HepG2 (cell line): ENCODE results near the gene ACOT8. TPM values are rescaled to one million over a fixed set of nuclear protein-coding genes. Genes with fewer than 3 reads are reported as not detected.
A peak's percentile ranks its signal among the peaks of the same experiment; 100 is the strongest.

ENCODE experiments used
- ATF7 ChIP-seq, 2 experiments: fragments of 450-650 bp in 1 of 2; sonication (generic) in 1 of 2; formaldehyde crosslinking in 1 of 2; IDR thresholded peaks; 2 replicates each; pipeline versions ENCODE4 v1.4.0 to v1.6.1; 2016 to 2020; ENCODE audit warnings: antibody characterized with exemption in 1 of 2, mild to moderate bottlenecking in 1 of 2, missing genetic modification reagents in 1 of 2
- CREB3 ChIP-seq: sonication (generic); formaldehyde crosslinking; IDR thresholded peaks from 2 replicates; pipeline ENCODE4 v1.5.0; 2020; ENCODE audit warnings: missing genetic modification reagents
- FOXK1 ChIP-seq: sonication (generic); formaldehyde crosslinking; IDR thresholded peaks from 2 replicates; pipeline ENCODE4 v1.4.0; 2020; ENCODE audit warnings: low read depth, missing genetic modification reagents, borderline replicate concordance
- HOXA3 ChIP-seq: sonication (generic); formaldehyde crosslinking; IDR thresholded peaks from 2 replicates; pipeline ENCODE4 v1.5.0; 2020; ENCODE audit warnings: missing genetic modification reagents
- KAT7 ChIP-seq: IDR thresholded peaks from 2 replicates; pipeline ENCODE4 v1.6.1; 2018; ENCODE audit warnings: borderline replicate concordance, missing compliant biosample characterization
- RBFOX2 ChIP-seq: fragments of 200-400 bp; formaldehyde crosslinking; IDR thresholded peaks from 2 replicates; pipeline ENCODE4 v1.6.1; 2017; ENCODE audit warnings: low read depth, mild to moderate bottlenecking, low read length
- SAP130 ChIP-seq: IDR thresholded peaks from 2 replicates; pipeline ENCODE4 v1.6.1; 2016; ENCODE audit warnings: low read depth
- SMAD9 ChIP-seq: sonication (generic); formaldehyde crosslinking; IDR thresholded peaks from 2 replicates; pipeline ENCODE4 v1.5.1; 2020; ENCODE audit warnings: mild to moderate bottlenecking, missing genetic modification reagents
- TRAFD1 ChIP-seq: sonication (generic); formaldehyde crosslinking; IDR thresholded peaks from 2 replicates; pipeline ENCODE4 v1.5.1; 2020; ENCODE audit warnings: missing genetic modification reagents, mild to moderate bottlenecking, borderline replicate concordance
- ZKSCAN5 ChIP-seq: sonication (generic); formaldehyde crosslinking; IDR thresholded peaks from 2 replicates; pipeline ENCODE4 v1.5.1; 2020; ENCODE audit warnings: mild to moderate bottlenecking, missing genetic modification reagents
- ZNF224 ChIP-seq: sonication (generic); formaldehyde crosslinking; IDR thresholded peaks from 2 replicates; pipeline ENCODE4 v1.5.0; 2020; ENCODE audit warnings: mild to moderate bottlenecking, missing genetic modification reagents
- ZNF337 ChIP-seq: sonication (generic); formaldehyde crosslinking; IDR thresholded peaks from 2 replicates; pipeline ENCODE4 v1.5.1; 2020; ENCODE audit warnings: missing genetic modification reagents, low read depth, mild to moderate bottlenecking, borderline replicate concordance
- ZNF33B ChIP-seq: sonication (generic); formaldehyde crosslinking; IDR thresholded peaks from 2 replicates; pipeline ENCODE4 v1.5.1; 2020; ENCODE audit warnings: mild to moderate bottlenecking, missing genetic modification reagents
- ZNF510 ChIP-seq: sonication (generic); formaldehyde crosslinking; IDR thresholded peaks from 2 replicates; pipeline ENCODE4 v1.4.0; 2020; ENCODE audit warnings: low read depth, mild to moderate bottlenecking, missing genetic modification reagents
- ZNF589 ChIP-seq: sonication (generic); formaldehyde crosslinking; conservative IDR thresholded peaks from 2 replicates; pipeline ENCODE4 v1.8.0; 2022; ENCODE audit warnings: mild to moderate bottlenecking, moderate library complexity, missing genetic modification reagents
- ZNF619 ChIP-seq: sonication (generic); formaldehyde crosslinking; IDR thresholded peaks from 2 replicates; pipeline ENCODE4 v1.4.0; 2020; ENCODE audit warnings: mild to moderate bottlenecking, missing genetic modification reagents
- ZNF839 ChIP-seq: sonication (generic); formaldehyde crosslinking; IDR thresholded peaks from 2 replicates; pipeline ENCODE4 v1.4.0; 2020; ENCODE audit warnings: missing genetic modification reagents, mild to moderate bottlenecking, borderline replicate concordance
- ZNF883 ChIP-seq: sonication (generic); formaldehyde crosslinking; IDR thresholded peaks from 2 replicates; pipeline ENCODE4 v1.5.1; 2020; ENCODE audit warnings: mild to moderate bottlenecking, missing genetic modification reagents; ENCODE audit errors: not compliant biosample characterization
- ZSCAN30 ChIP-seq: sonication (generic); formaldehyde crosslinking; IDR thresholded peaks from 2 replicates; pipeline ENCODE4 v1.5.0; 2020; ENCODE audit warnings: mild to moderate bottlenecking, missing genetic modification reagents
- polyA plus RNA-seq, 8 experiments: library from polyadenylated mRNA; depleted of rRNA in 3 of 8; stranded (reverse) in 7 of 8; unstranded in 1 of 8; fragments of >200 nt; fragmentation: Illumina TruSeq in 4 of 8; extraction: Trizol in 4 of 8; gene quantifications; 2 replicates each; pipeline versions ENCODE4 v1.2.1 to v1.2.3, GENCODE V29; 2011 to 2016; ENCODE audit warnings: low read depth in 4 of 8, missing spikeins in 1 of 8, mixed read lengths in 1 of 8; ENCODE audit not compliant: insufficient read depth in 1 of 8
- total RNA-seq, 5 experiments: library from RNA; depleted of rRNA; stranded (reverse); fragments of >200 nt; fragmentation: Illumina TruSeq; extraction: Trizol; gene quantifications; 2 replicates each; pipeline ENCODE4 v1.2.3, GENCODE V29; 2016; ENCODE audit warnings: low read depth in 1 of 5
- TF ChIP-seq, protein P1 (sequence below): sonication (generic); formaldehyde crosslinking; IDR thresholded peaks from 2 replicates; pipeline ENCODE4 v1.5.0; 2020; ENCODE audit warnings: missing genetic modification reagents
- TF ChIP-seq, protein P2 (sequence below): sonication (generic); formaldehyde crosslinking; IDR thresholded peaks from 2 replicates; pipeline ENCODE4 v1.4.0; 2020; ENCODE audit warnings: missing genetic modification reagents
- TF ChIP-seq, protein P3 (sequence below): sonication (generic); formaldehyde crosslinking; IDR thresholded peaks from 2 replicates; pipeline ENCODE4 v1.5.0; 2020; ENCODE audit warnings: missing genetic modification reagents

The ACOT8 gene
- total and polyA plus RNA-seq, 2 of the 13 experiments (the other 11 are each of a cell fraction or from before 2014, with no cell fraction given), result 31.4 to 45.5 TPM

GRCh38 chr20:45861221-45862075 lies 4.3 kb upstream of the ACOT8 start (continued):
- TF ChIP-seq, protein P1, sequence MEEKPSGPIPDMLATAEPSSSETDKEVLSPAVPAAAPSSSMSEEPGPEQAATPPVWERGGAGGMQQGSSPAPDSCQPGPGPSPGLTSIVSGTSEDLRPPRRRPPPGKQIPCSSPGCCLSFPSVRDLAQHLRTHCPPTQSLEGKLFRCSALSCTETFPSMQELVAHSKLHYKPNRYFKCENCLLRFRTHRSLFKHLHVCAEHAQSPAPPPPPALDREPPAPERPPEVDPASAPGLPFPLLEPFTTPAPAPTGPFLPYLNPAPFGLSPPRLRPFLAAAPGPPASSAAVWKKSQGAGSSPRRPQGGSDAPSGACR (CRISPR knock-in tag), result no peak
- no peak for TF ChIP-seq ZKSCAN5 (CRISPR knock-in tag)
- no peak for TF ChIP-seq SMAD9 (CRISPR knock-in tag)
- no peak for TF ChIP-seq KAT7 (CRISPR knock-in tag)
- TF ChIP-seq, protein P2, sequence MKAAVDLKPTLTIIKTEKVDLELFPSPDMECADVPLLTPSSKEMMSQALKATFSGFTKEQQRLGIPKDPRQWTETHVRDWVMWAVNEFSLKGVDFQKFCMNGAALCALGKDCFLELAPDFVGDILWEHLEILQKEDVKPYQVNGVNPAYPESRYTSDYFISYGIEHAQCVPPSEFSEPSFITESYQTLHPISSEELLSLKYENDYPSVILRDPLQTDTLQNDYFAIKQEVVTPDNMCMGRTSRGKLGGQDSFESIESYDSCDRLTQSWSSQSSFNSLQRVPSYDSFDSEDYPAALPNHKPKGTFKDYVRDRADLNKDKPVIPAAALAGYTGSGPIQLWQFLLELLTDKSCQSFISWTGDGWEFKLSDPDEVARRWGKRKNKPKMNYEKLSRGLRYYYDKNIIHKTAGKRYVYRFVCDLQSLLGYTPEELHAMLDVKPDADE (CRISPR knock-in tag), result no peak
- peak; percentile 36; the same call in 1 of the 2 replicates for TF ChIP-seq HOXA3 (CRISPR knock-in tag)
- no peak for TF ChIP-seq ATF7 (IDR thresholded peaks at IDR 0.05)
- no peak for TF ChIP-seq ATF7 (CRISPR knock-in tag; IDR thresholded peaks at IDR 0.05)
- TF ChIP-seq CREB3 (CRISPR knock-in tag), result no peak
- TF ChIP-seq RBFOX2, result no peak
- 0 out of 2 replicates have a peak, but pooled peaks have one; percentile 36 for TF ChIP-seq ZSCAN30 (CRISPR knock-in tag)
- no peak for TF ChIP-seq ZNF224 (CRISPR knock-in tag)
- no peak for TF ChIP-seq ZNF589
- no peak for TF ChIP-seq ZNF510
- TF ChIP-seq ZNF337 (CRISPR knock-in tag), result no peak
- TF ChIP-seq, protein P3, sequence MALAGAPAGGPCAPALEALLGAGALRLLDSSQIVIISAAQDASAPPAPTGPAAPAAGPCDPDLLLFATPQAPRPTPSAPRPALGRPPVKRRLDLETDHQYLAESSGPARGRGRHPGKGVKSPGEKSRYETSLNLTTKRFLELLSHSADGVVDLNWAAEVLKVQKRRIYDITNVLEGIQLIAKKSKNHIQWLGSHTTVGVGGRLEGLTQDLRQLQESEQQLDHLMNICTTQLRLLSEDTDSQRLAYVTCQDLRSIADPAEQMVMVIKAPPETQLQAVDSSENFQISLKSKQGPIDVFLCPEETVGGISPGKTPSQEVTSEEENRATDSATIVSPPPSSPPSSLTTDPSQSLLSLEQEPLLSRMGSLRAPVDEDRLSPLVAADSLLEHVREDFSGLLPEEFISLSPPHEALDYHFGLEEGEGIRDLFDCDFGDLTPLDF (CRISPR knock-in tag), result no peak
- TF ChIP-seq ZNF33B (CRISPR knock-in tag), result no peak
- TF ChIP-seq ZNF619 (CRISPR knock-in tag), result no peak
- no peak for TF ChIP-seq ZNF839
- no peak for TF ChIP-seq TRAFD1 (CRISPR knock-in tag)
- TF ChIP-seq SAP130 (CRISPR knock-in tag), result 0 out of 2 replicates have a peak, but pooled peaks have one; percentile 35
- TF ChIP-seq ZNF883 (CRISPR knock-in tag), result no peak
- TF ChIP-seq FOXK1, result no peak
